Raji (cell line): ENCODE data around the gene NR1D1.

Experiments used
- POLR2A ChIP-seq: IDR thresholded peaks from 2 replicates; pipeline ENCODE4 v1.6.1; 2011; ENCODE audit warnings: low read depth, low read length, control low read depth; ENCODE audit not compliant: insufficient read depth

Gene NR1D1

DNA sequence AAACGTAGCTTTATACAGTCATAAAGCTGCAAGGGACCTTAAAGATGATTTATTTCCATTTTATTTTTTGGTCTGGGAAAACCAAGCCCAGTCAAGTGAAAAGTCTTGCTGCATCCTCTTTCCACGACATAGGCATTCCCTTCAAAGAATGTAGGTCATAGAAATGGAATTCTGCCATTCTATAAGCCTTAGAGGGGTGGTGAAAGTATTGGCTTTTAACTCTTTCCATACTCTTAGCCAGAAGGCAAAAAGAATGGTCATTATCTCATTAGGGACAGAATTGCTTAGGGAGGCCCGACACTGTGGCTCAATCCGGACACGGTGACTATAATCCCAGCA is 13.5 kb upstream of the NR1D1 start:
- no peak for TF ChIP-seq POLR2A

DNA sequence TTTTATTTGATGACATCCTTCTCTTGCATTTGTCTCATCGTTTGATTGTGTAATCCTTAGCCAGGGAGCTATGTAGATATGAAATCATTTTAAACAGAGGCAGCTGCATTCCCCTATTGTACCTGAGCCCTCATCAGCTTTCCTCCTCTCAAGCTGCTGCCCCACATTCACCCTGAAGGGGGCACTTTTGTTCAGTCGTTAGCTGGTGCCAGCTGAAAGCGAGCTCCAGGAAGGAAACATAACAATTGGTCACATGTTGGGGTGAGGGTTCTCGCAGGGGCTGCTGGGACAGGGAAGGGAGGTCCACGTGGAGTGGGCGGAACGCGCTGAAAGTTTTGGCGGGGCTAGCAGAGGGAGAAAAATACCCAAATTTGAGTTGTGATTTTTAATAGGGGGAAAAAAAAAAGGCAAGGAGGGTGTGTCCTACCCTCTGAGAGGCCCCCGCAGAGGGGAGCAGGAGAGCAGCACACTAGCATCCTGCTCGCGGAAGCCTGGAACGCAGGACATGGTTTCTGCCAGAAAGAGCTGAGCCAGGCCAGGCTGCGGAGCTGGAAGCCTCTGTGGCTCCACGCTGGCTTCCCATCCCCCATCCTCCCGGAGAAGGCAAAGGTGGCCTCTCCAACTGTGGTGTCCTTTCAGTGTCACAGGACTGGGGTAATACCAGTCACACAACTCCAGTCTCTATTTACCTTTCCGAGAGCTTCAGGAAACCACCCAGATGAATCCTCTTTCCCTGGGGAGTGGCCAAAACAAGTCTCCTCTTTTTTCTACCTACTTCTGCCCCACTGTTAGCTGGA is 12.9 kb upstream of the NR1D1 start:
- TF ChIP-seq POLR2A: peak; percentile 82

DNA sequence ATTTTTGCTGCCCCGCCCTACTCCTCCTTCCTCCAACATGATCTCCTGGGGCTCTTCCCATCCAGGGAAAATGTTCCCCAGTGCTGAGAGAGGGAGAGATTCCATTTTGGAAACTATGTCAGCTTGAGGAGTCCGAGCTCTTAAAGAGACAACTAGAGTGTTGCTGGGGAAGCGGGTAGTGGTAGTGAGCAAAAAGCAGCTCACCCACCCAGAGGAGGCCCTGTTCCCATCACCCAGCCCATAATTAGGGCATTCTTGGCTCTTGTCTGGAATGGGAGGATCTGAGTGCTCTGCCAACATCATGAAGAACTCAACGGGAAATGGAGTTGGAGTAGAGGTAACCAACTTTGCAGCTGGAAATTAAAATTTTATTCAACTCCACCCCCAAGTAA is 12.3 kb upstream of the NR1D1 start:
- TF ChIP-seq POLR2A: no peak

DNA sequence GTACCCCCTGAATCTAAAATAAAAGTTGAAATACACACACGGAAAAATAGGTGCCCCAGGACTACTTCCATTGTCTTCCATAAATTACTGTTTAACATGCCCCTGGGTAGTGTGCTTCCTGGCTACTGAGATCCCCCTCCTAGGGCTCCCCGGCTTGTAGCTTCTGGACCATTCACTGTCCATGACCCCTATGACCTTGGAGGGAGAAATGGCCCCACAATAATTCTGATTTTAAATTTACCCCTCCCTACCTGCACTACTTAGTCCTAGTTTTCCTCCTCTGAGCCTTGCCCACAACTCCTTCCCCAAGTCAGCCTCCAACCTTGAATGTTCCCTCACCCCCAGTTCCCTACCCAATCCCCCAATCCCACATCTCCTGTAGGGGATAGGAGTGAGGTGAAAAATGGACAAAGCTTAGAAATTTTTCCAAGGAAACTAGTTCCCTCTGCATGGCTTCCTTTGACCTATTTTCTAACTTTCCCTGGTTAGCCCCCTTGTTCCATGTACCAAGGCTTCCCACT is 11.9 kb upstream of the NR1D1 start:
- no peak for TF ChIP-seq POLR2A

DNA sequence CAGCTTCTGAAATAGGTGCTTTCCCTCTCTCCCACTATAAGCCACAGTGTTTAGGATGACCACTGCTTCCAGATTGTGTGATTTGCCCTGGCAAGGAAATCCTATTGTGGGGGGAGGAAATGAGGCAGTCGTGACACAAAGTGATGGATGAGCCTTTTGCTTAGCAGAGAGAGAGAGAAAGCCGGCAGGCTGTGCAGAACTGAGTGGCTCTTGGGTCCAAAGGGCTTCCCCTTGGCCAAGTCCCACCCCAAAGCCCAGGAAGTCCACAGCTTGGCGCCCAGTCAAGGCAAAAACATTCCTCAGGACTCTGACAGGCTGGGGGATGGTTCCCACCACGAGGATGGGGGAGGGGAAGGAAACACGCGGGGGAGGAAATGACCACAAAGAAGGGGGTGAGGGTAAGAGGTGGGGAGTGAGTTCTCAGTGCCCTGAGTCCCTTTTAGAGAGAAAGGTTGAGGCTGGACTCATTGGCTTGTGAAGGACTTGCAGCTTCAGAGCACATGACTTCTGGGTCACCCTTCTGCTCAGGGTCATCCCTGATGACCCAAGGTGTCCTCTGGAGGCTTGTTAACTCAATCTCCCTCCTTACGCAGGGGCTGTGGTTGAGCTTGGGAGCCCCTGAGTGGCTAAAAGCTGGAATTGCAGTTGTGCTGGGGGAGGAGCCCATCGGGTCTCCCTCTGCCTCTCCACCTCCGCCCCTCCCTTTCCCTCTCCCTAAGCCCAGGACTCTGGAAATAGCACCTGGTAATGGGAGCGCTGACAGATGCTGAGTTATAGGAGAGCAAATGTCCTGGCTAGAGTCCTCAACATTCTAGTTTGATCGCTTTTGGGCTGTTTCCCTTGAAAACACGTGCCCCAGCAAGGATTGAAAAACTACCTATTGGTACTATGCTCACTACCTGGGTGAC is 11.1 kb upstream of the NR1D1 start:
- peak; percentile 39; the same call in 1 of the 2 replicates for TF ChIP-seq POLR2A

DNA sequence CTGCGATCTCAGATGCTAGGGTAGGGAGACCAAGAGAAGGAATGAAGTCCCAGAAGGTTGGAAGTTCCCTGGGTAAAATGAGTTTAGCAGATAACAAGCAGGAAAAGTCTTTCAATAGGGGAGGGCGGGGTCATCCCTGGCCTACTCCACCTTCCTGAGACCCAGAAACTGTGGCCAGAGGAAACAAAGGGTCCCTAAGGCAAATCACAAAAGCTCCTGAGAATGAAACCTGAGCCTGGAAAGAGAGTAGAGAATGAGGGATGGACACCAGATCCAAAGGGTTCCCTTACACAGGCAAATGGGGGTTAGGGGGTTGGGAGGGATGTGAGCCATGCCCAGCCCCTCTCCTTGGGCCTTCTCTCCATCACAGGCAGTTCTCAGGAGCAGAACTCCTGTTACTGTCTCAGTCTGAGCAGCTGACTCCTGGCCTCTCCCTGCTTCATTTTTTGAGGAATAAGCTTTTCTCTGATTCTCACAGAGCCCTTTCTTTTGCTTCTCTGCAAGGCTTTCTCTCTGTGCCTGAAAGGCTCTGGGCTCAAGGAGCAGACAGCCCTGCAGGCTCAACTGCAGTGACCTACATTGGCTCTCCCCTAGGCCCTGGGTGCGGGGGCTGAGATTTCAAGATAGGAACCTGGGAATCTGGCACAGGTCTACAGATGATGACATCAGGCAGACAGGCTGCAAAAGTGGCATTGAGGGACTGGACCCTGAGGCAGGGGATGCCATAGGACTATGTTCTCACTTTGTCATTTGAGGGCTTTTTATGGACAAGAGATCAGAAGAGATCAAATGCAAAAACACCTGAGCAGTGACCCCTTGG is 9.8 kb upstream of the NR1D1 start:
- TF ChIP-seq POLR2A: no peak

DNA sequence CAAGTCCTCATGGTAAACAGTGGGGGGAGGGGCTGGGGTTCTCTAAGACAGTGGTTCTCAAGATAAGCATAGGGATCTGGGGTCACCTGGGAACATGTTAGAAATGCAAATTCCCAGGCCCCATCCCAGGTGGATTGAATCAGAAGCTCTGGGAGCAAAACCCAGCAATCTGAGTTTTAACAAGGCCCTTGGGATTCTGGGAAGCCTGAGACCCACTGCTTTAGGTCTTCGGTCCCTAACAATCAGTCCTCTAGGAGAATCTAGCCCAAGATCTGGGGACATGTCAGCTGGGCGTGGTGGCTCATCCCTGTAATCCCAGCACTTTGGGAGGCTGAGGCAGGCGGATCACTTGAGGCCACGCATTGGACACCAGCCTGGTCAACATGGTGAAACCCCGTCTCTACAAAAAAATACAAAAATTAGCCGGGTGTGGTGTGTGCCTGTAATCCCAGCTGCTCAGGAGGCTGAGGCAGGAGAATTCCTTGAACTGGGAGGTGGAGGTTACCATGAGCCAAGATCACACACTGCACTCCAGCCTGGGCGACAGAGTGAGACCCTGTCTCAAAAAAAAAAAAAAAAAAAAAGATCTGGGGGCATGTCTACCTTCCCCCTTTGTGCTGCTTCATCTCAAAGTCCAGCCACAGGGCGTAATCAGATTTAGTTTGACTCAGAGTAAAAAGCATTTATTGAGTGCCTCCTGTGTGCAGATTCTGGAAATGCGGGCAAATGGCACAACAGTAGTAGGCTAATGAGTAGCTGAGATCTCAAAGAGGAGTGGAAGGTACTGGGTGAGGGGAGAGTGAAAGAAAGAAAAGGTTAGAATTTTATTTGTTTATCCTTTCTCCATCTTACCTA is 8.8 kb upstream of the NR1D1 start:
- TF ChIP-seq POLR2A: no peak

DNA sequence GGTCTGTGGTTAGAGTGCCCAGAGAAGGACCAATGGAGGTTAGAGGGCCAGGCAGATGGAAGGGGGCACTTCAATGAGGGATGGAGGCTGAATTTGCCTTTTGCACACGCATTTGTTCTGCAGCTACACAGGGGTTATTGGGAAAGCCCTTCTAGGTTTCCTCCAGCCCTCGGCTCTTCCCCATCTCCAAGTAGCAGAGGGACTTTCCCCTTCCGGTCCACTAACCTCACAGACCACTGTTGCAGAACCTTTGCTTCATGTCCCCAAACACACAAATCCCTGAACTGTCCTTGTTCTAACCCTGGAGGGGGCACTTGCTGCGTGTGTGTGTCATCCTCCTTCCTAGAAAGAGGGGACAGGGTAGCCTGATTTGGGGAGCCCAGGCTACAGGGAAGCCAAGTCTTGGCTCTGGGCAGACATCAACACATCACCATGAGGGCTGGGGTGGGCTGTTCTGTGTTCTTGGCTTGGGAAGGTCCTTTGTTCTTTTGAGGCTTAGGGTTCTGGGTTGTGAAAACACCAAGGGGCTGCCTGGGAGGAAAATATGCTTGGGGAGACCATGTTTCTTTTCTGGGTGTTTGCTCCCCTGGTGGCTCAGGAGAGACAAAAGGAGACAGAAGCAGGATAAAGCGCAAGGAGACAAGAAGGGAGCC is 7.3 kb upstream of the NR1D1 start:
- no peak for TF ChIP-seq POLR2A

DNA sequence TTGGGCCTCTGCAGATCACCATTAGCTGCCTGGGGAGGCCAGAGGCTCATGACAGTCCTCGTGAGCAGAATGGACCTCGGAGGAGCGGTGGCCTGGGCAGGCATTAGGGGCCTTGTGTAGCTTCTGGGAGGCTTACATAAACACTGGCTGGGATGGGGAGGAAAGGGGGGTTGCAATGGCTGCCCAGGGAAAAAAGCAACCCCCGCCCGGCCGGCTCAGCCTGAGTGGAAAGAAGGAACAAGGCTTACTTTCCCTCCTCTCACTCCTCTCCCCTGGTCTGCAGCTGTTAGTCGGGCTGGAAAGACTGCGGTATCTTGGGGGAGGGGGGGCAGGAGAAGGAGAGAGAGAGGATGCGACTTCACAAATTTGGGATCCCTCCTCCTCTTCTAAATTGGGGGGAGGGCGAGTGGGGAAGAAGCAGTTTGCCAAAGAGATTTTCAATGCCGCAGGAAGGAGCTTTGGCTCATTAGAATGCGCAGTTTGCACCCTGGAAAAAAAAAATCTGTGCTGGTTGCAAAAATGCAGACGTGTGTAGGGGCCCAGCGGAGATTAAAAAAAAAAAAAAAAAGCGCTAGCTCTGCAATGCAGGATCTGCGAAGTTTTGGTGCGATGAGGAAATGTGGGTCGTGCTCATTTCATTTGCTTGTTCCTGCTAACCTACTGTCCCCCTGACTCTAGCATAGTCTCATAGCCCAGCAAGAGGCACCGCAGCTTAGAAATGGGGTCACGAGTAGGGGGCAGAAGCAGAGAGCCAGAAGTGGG is 6.6 kb upstream of the NR1D1 start:
- no peak for TF ChIP-seq POLR2A

DNA sequence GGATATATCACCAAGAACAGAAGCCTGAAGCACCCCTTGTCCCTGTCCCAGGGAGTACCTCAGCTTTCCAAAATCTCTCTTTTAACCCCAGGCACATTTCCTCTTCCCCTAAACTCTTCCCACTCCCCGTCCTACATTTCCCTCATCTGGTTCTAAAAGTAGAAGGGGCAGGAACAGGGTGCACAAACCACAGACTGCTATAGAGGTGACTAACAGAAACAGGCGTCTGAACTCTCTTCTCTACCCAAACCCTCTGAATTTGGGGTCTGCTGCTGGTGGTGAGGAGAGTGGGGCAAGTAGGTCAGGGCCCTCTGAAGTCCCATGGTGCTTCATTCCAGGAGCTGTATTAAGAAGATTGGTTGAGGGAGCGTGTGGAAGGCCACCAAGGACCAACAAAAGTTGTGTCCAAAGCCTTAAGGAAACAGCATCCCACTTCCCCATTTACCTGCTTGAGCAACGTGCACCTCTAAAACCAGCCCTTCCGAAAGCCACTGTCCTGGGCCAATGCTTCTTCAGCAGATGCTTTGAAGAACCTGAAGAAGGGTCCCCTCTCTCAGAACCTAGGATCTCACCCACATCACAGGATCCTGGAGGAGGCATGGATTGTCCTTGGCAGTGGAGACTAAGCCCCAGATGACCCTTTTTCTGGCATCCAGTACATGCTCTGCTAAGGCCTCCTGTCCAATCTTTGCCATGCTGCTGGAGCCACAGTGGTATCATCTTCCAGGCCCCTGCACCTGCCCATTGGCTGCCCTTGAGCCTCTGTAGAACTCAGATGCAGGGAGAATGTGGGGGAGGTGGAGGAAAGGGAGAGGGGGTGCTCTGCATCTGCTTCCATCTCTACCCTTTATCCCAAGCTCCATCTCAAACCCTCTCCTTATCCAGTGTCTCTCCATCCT is 5.7 kb upstream of the NR1D1 start:
- TF ChIP-seq POLR2A: no peak

DNA sequence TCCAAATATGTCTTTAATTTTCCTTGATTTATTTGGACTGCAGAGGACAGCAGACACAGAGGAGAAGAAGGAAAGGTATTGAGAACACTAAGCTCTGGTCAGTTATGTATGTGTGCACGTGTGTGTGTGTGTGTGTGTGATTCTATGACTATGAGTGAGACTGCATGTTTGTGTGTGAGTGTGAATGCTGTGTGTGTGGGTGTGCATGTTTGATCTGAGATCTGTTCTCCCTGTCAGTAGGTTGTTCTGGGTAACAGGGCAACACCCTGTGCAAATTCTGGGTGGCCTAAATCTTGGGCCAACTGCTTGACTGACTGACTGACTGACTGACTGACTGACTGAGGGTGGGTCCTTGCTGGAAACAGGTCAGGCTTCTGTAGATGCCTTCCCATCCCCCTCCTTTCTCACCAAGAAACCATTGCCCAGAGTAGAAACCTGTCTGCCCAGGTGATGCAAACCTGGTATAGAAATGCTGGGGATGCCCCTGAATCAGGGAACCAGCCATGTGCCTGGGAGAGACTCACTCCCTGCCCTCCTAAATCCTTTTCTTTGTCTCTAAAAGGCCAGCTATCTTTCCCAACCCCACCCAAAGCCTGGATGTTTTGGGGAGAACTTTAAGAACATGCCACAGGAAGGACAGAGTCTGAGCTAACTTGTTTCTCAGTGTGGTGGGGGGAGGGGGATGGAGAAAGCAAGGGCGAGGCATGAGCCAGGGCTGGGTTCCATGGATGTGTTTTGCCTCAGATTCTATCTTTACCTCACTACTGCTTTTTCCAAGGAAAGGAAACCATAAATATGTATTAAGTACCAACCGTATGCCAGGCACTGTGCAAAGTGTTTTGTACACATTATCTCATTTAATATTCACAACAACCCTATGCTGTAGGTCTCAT is 4.5 kb upstream of the NR1D1 start:
- no peak for TF ChIP-seq POLR2A
